HepG2 (cell line): ENCODE data around the gene RAP1A. TPM values are rescaled to one million over a fixed set of nuclear protein-coding genes. Genes with fewer than 3 reads are reported as not detected.

Source experiments
- ATAC-seq: fragments of 200-7000 bp; cut with Tn5 transposase; 3 replicates; pipeline ENCODE4 v1.9.1; 2020; ENCODE audit warnings: mild to moderate bottlenecking, moderate library complexity
- BruUV-seq: library from RNA; stranded (reverse); fragments of 400-500 nt; replicated peaks from 2 replicates; lab custom pipeline; 2021; lab: Mats Ljungman, UMichigan
- CTCF ChIA-PET: fragments of 300-600 bp; formaldehyde crosslinking; extraction: SDS; loops from one replicate; lab custom pipeline; 2021; ENCODE audit warnings: low total read pairs, inconsistent platforms, low intra/inter-chr PET ratio; lab: Yijun Ruan, JAX
- POLR2A ChIA-PET: fragments of 350-600 bp; sonication (Branson Sonifier 250); formaldehyde crosslinking; loops from one replicate; lab custom pipeline; 2020; ENCODE audit warnings: antibody characterized with exemption, inconsistent platforms; lab: Yijun Ruan, JAX
- DNase-seq: peaks from one replicate; pipeline ENCODE4 v3.0.0-alpha.2; 2015; ENCODE audit warnings: low spot score
- FAIRE-seq: peaks from 3 replicates; lab custom pipeline; 2011; peaks lifted over from hg19 to GRCh38; lab: Jason Lieb, UNC
- H2AFZ ChIP-seq: one replicate; pipeline ENCODE4 v1.6.1; 2011; ENCODE audit warnings: low read length, inconsistent platforms
- H3K27ac ChIP-seq: fragments of 300-600 bp; 3 replicates; pipeline ENCODE4 v1.8.0; 2011; ENCODE audit warnings: mixed run types, mild to moderate bottlenecking, mixed read lengths, low read length, inconsistent platforms; ENCODE audit not compliant: insufficient read depth; ENCODE audit errors: extremely low read length
- H3K27me3 ChIP-seq, 2 experiments: fragments of 200-600 bp in 1 of 2; 2 replicates in 1 of 2; 3 replicates in 1 of 2; pipeline versions ENCODE4 v1.6.0 to v1.8.0; 2011; ENCODE audit warnings: low read length in 2 of 2, mild to moderate bottlenecking in 2 of 2, moderate library complexity in 2 of 2, inconsistent platforms in 1 of 2; ENCODE audit not compliant: insufficient read depth in 2 of 2, control insufficient read depth in 1 of 2
- H3K36me3 ChIP-seq, 2 experiments: fragments of 200-600 bp in 1 of 2; replicated peaks in 1 of 2; 2 replicates in 1 of 2; 3 replicates in 1 of 2; pipeline versions ENCODE4 v1.5.1 to v1.8.0; 2011; ENCODE audit warnings: low read length in 2 of 2, inconsistent platforms in 1 of 2; ENCODE audit not compliant: insufficient read depth in 2 of 2, control insufficient read depth in 1 of 2
- H3K4me1 ChIP-seq: 2 replicates; pipeline ENCODE4 v1.5.1; 2012; ENCODE audit warnings: low read length, inconsistent platforms; ENCODE audit not compliant: insufficient read depth
- H3K4me2 ChIP-seq: 2 replicates; pipeline ENCODE4 v1.6.0; 2011; ENCODE audit warnings: low read depth, low read length, inconsistent platforms
- H3K4me3 ChIP-seq, 3 experiments: fragments of 200-600 bp in 1 of 3; sonication (generic), shearing (Covaris generic) in 1 of 3; replicated peaks in 1 of 3; 2 replicates each; pipeline ENCODE4 v1.5.1; 2011 to 2016; ENCODE audit warnings: low read length in 3 of 3, inconsistent platforms in 2 of 3, low read depth in 2 of 3, mild to moderate bottlenecking in 2 of 3, control low read depth in 1 of 3, mixed read lengths in 1 of 3; ENCODE audit not compliant: insufficient read depth in 1 of 3
- H3K79me2 ChIP-seq: one replicate; pipeline ENCODE4 v1.6.1; 2011; ENCODE audit warnings: low read length, inconsistent platforms; ENCODE audit not compliant: insufficient read depth
- H3K9ac ChIP-seq: 2 replicates; pipeline ENCODE4 v1.6.0; 2011; ENCODE audit warnings: mild to moderate bottlenecking, low read depth, low read length, inconsistent platforms; ENCODE audit not compliant: insufficient read depth
- H3K9me3 ChIP-seq: 2 replicates; pipeline ENCODE4 v1.5.1; 2012; ENCODE audit warnings: mild to moderate bottlenecking, low read length
- H4K20me1 ChIP-seq: 2 replicates; pipeline ENCODE4 v1.6.0; 2011; ENCODE audit warnings: inconsistent platforms, mild to moderate bottlenecking, low read length, moderate library complexity; ENCODE audit not compliant: insufficient read depth
- ARNTL ChIP-seq: sonication (generic); formaldehyde crosslinking; IDR thresholded peaks from 2 replicates; pipeline ENCODE4 v1.4.0; 2020; ENCODE audit warnings: mild to moderate bottlenecking, missing genetic modification reagents
- HMGXB3 ChIP-seq: sonication (generic); formaldehyde crosslinking; IDR thresholded peaks from 2 replicates; pipeline ENCODE4 v1.4.0; 2020; ENCODE audit warnings: missing genetic modification reagents, borderline replicate concordance
- HNF1B ChIP-seq: sonication (generic); formaldehyde crosslinking; IDR thresholded peaks from 2 replicates; pipeline ENCODE4 v1.5.1; 2020; ENCODE audit warnings: mild to moderate bottlenecking, moderate library complexity, missing genetic modification reagents
- HNRNPH1 ChIP-seq: fragments of 200-400 bp; formaldehyde crosslinking; optimal IDR thresholded peaks from 2 replicates; pipeline ENCODE3; 2017; ENCODE audit warnings: mild to moderate bottlenecking, low read depth, low read length
- KDM5B ChIP-seq: sonication (generic); formaldehyde crosslinking; IDR thresholded peaks from 2 replicates; pipeline ENCODE4 v1.4.0; 2020; ENCODE audit warnings: missing genetic modification reagents, mild to moderate bottlenecking, borderline replicate concordance
- KLF12 ChIP-seq: sonication (generic); formaldehyde crosslinking; IDR thresholded peaks from 2 replicates; pipeline ENCODE4 v1.4.0; 2020; ENCODE audit warnings: missing genetic modification reagents, borderline replicate concordance
- SIN3A ChIP-seq: IDR thresholded peaks from 2 replicates; pipeline ENCODE4 v1.6.1; 2011; ENCODE audit warnings: low read depth, mild to moderate bottlenecking, control low read depth, low read length, borderline replicate concordance
- XBP1 ChIP-seq: sonication (generic); formaldehyde crosslinking; IDR thresholded peaks from 2 replicates; pipeline ENCODE4 v1.5.0; 2020; ENCODE audit warnings: missing genetic modification reagents
- ZBTB34 ChIP-seq: sonication (generic); formaldehyde crosslinking; IDR thresholded peaks from 2 replicates; pipeline ENCODE4 v1.8.0; 2022; ENCODE audit warnings: mild to moderate bottlenecking, missing genetic modification reagents
- ZBTB37 ChIP-seq: sonication (generic); formaldehyde crosslinking; IDR thresholded peaks from 2 replicates; pipeline ENCODE4 v1.4.0; 2020; ENCODE audit warnings: mild to moderate bottlenecking, missing genetic modification reagents
- ZNF20 ChIP-seq: sonication (generic); formaldehyde crosslinking; IDR thresholded peaks from 2 replicates; pipeline ENCODE4 v1.4.0; 2020; ENCODE audit warnings: mild to moderate bottlenecking, moderate library complexity, missing genetic modification reagents
- ZNF317 ChIP-seq: sonication (generic); formaldehyde crosslinking; IDR thresholded peaks from 2 replicates; pipeline ENCODE4 v1.5.0; 2020; ENCODE audit warnings: mild to moderate bottlenecking, missing genetic modification reagents
- ZNF501 ChIP-seq: sonication (generic); formaldehyde crosslinking; IDR thresholded peaks from 2 replicates; pipeline ENCODE4 v1.5.1; 2020; ENCODE audit warnings: mild to moderate bottlenecking, moderate library complexity, missing genetic modification reagents
- ZNF563 ChIP-seq: sonication (generic); formaldehyde crosslinking; IDR thresholded peaks from 2 replicates; pipeline ENCODE4 v1.8.0; 2022; ENCODE audit warnings: mild to moderate bottlenecking, moderate library complexity, missing genetic modification reagents
- ZNF816 ChIP-seq: sonication (generic); formaldehyde crosslinking; IDR thresholded peaks from 2 replicates; pipeline ENCODE4 v1.8.0; 2022; ENCODE audit warnings: missing genetic modification reagents, mild to moderate bottlenecking, borderline replicate concordance
- ZSCAN29 ChIP-seq: sonication (generic); formaldehyde crosslinking; conservative IDR thresholded peaks from 2 replicates; pipeline ENCODE4 v1.4.0; 2020; ENCODE audit warnings: mild to moderate bottlenecking, missing genetic modification reagents
- WGBS: methylation state at CpG from one replicate; pipeline ENCODE4 v1.1.6; 2017; ENCODE audit warnings: low lambda C conversion rate; 5-methylcytosine and 5-hydroxymethylcytosine counted together
- in situ Hi-C: cut with HindIII; loops from 2 replicates; pipeline ENCODE4 v1.10.0; 2017; ENCODE audit warnings: low pct_unique_long_range_greater_than_20kb; ENCODE audit not compliant: extremely low pct_ligation_motif_present
- intact Hi-C: fragments of 100-400 bp; cut with micrococcal nuclease; formaldehyde crosslinking; loops from one replicate; pipeline ENCODE4 v1.10.0; 2022; ENCODE audit not compliant: unreplicated experiment
- polyA plus RNA-seq, 8 experiments: library from polyadenylated mRNA; depleted of rRNA in 3 of 8; stranded (reverse) in 7 of 8; unstranded in 1 of 8; fragments of >200 nt; fragmentation: Illumina TruSeq in 4 of 8; extraction: Trizol in 4 of 8; gene quantifications; 2 replicates each; pipeline versions ENCODE4 v1.2.1 to v1.2.3, GENCODE V29; 2011 to 2016; ENCODE audit warnings: low read depth in 4 of 8, missing spikeins in 1 of 8, mixed read lengths in 1 of 8; ENCODE audit not compliant: insufficient read depth in 1 of 8
- total RNA-seq, 5 experiments: library from RNA; depleted of rRNA; stranded (reverse); fragments of >200 nt; fragmentation: Illumina TruSeq; extraction: Trizol; gene quantifications; 2 replicates each; pipeline ENCODE4 v1.2.3, GENCODE V29; 2016; ENCODE audit warnings: low read depth in 1 of 5

RAP1A gene
- total and polyA plus RNA-seq, 2 of the 13 experiments (the other 11 are each of a cell fraction or from before 2014, with no cell fraction given): 19.0 to 20.7 TPM

- in situ Hi-C loops: no loop called here
- H3K36me3 ChIP-seq: no peaks in the 10 kb centered on the region
- no peak for DNase-seq
- H2AFZ ChIP-seq: no peak overlapping the region
- no peak for FAIRE-seq
- H3K4me3 ChIP-seq: no peak overlapping the region
- ATAC-seq: no peak
- CTCF ChIA-PET: no interaction called here
- H3K27me3 ChIP-seq: no peaks in the 10 kb centered on the region
- WGBS: 86% methylated on average over 4 of the region's 4 CpGs
- 0 out of 2 replicates have a peak overlapping the region, but pooled peaks have one; percentile 3 for H3K9ac ChIP-seq
- H4K20me1 ChIP-seq: peaks cover 4% of the 10 kb centered on the region; the same call in 1 of the 2 replicates
- intact Hi-C loops: no loop called here
- no TSS peak for BruUV-seq
- H3K79me2 ChIP-seq: peaks cover 63% of the 10 kb centered on the region
- peak overlapping the region; percentile 11; the same call in 1 of the 2 replicates for H3K4me2 ChIP-seq
- H3K9me3 ChIP-seq: no peaks in the 10 kb centered on the region
- H3K4me1 ChIP-seq: peaks cover 28% of the 10 kb centered on the region
- no peak overlapping the region for H3K27ac ChIP-seq
- POLR2A ChIA-PET: interaction anchor here (2.0 to 2.1 kb wide), 2 partner anchors 19 to 130 kb away, joined by 5 to 6 read pairs; partner anchors contain the start of gene RAP1A
- no peak for TF ChIP-seq ZNF816 (CRISPR knock-in tag)
- TF ChIP-seq HNF1B (CRISPR knock-in tag): no peak
- no peak for TF ChIP-seq SIN3A
- TF ChIP-seq ZSCAN29 (CRISPR knock-in tag): no peak
- no peak for TF ChIP-seq ARNTL
- no peak for TF ChIP-seq ZBTB37 (CRISPR knock-in tag)
- TF ChIP-seq ZNF317: no peak
- no peak for TF ChIP-seq HMGXB3 (CRISPR knock-in tag)
- TF ChIP-seq ZBTB34: no peak
- no peak for TF ChIP-seq KDM5B (CRISPR knock-in tag)
- TF ChIP-seq ZNF20 (CRISPR knock-in tag): no peak
- no peak for TF ChIP-seq XBP1 (CRISPR knock-in tag)
- TF ChIP-seq HNRNPH1: no peak
- TF ChIP-seq ZNF501 (CRISPR knock-in tag): no peak
- TF ChIP-seq KLF12 (CRISPR knock-in tag): no peak
- no peak for TF ChIP-seq ZNF563
These were observed 18.7 kb downstream of the RAP1A start for GRCh38 chr1:111638320-111638719.
